Muscle layer of colon (tissue), 2 donors: ENCODE results near the gene CCDC88C.
"Not testable (repeated sequence)": the region's sequence is repeated elsewhere in the genome, so short reads cannot be mapped to it uniquely, and the experiment has no call there.

ENCODE experiments used
- H3K27ac ChIP-seq: one replicate; pipeline ENCODE4 v1.7.0; 2013; ENCODE audit warnings: low read depth, mild to moderate bottlenecking, low read length, moderate library complexity
- H3K27me3 ChIP-seq, 2 donors: one replicate each; pipeline ENCODE4 v1.7.0; 2013; ENCODE audit warnings: low read length in 2 of 2, mild to moderate bottlenecking in 2 of 2; ENCODE audit not compliant: insufficient read depth in 2 of 2, control insufficient read depth in 1 of 2
- H3K36me3 ChIP-seq: one replicate; pipeline ENCODE4 v1.7.0; 2013; ENCODE audit warnings: mild to moderate bottlenecking, low read length; ENCODE audit not compliant: insufficient read depth
- H3K4me1 ChIP-seq: one replicate; pipeline ENCODE4 v1.7.0; 2013; ENCODE audit warnings: mild to moderate bottlenecking, low read length; ENCODE audit not compliant: insufficient read depth
- H3K4me3 ChIP-seq, 2 donors: one replicate each; pipeline ENCODE4 v1.7.0; 2013; ENCODE audit warnings: low read length in 2 of 2, low read depth in 1 of 2, mild to moderate bottlenecking in 1 of 2, moderate library complexity in 1 of 2
- H3K9ac ChIP-seq: one replicate; pipeline ENCODE4 v1.7.0; 2013; ENCODE audit warnings: low read length
- H3K9me3 ChIP-seq: one replicate; pipeline ENCODE4 v1.7.0; 2013; ENCODE audit warnings: mild to moderate bottlenecking, low read length
- donor health status: abdominal sarcoma.
- donor health status: Adenocarcinoma of cecum.

Gene CCDC88C

DNA sequence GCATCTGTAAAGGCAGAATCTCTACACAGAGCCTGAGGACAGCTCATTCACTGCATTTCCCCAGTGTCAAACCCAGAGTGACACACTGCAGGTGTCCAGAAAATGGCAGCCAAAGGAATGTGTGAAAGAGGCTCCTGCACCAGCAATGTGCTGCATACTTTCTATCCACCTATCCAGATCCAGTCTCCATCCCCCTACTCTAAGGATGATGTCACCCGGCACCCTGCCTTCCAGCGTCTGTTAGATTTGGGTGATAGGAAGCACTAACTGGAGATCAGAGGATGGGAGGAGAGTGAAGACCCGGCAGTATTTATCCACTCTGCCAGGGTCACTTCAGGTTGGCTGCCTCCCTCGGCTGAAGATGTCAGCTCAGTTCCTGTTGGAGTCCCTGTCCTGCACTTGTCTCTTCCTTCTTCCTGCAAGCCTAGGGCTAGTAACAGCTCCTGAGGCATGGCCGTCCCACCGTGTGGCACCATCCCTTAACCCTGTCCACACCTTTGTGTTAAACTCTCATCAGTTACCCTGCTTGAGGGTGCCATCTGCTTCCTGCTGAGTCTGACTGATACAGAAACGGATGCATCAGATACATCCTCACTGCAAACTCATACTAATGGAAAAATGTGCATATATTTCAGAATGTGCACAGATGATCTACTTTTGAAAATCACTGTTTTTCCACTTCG lies 160.2 kb downstream of the CCDC88C start:
- no peaks in the 10 kb centered on the region for H3K27me3 ChIP-seq
- H3K27ac ChIP-seq = peak overlapping the region; percentile 19
- peaks cover 31% of the 10 kb centered on the region for H3K4me1 ChIP-seq
- no peak overlapping the region for H3K4me3 ChIP-seq
- H3K9ac ChIP-seq = no peak overlapping the region
- no peaks in the 10 kb centered on the region for H3K9me3 ChIP-seq
- no peaks in the 10 kb centered on the region for H3K36me3 ChIP-seq

DNA sequence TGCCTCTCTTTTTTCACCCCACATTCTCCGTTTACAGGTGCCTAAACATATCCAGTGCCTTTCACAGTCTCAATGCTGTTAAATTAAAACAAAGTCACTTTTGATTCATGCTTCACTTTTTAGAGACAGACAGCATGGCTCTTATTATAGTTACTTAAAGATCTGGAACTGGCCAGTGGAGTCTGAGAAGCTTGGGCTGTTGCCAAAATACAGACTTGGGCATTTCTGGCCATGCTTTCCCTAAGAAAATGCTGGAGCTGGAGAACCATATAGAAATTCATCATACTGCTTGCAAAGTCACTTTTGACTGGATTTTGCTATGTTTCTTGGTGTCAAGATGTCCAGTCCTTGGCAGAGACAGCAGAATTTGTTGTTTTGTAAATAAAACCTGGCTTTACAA lies 161.0 kb downstream of the CCDC88C start:
- Histone ChIP-seq H3K27ac (no peak overlapping the region), H3K4me1 (peaks cover 31% of the 10 kb centered on the region), H3K36me3 (no peaks in the 10 kb centered on the region), H3K9ac (no peak overlapping the region), H3K9me3 (no peaks in the 10 kb centered on the region), H3K4me3 (no peak overlapping the region), H3K27me3 (no peaks in the 10 kb centered on the region)

DNA sequence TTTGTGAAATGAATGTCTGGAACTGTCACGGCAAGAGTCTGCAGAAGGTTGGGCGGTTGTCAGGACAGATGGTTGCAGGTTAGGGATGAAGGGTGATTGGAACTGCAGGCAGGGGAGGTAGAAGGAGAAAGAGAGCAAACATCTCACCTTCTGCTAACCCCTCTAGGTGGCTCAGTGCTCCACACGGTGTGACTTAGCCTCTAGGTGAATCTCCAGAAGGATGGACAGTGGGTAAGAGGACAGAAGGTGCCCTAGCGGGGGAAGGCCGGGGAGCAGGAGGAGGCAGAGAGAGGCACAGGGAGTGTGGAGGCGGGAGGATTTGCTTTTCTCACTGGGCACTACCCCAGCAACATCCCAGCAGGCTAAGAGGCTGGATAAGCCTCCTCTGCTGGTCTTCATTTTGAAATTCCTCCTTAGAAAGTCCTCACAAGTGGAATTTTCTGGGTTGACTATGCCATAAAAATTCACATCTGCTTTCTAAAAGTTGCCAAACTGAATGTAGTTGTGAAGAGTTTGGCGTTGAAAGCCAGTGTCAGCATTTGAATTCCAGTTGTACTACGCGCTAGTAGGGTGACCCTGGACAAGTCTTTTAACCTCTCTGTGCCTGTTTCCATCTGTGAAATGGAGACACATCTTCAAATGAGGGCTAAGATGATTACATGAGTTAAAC lies 162.5 kb downstream of the CCDC88C start:
- Histone ChIP-seq H3K9me3 (no peaks in the 10 kb centered on the region), H3K27ac (no peak overlapping the region), H3K4me3 (no peak overlapping the region), H3K36me3 (no peaks in the 10 kb centered on the region), H3K9ac (no peak overlapping the region), H3K27me3 (no peaks in the 10 kb centered on the region), H3K4me1 (peaks cover 31% of the 10 kb centered on the region)

DNA sequence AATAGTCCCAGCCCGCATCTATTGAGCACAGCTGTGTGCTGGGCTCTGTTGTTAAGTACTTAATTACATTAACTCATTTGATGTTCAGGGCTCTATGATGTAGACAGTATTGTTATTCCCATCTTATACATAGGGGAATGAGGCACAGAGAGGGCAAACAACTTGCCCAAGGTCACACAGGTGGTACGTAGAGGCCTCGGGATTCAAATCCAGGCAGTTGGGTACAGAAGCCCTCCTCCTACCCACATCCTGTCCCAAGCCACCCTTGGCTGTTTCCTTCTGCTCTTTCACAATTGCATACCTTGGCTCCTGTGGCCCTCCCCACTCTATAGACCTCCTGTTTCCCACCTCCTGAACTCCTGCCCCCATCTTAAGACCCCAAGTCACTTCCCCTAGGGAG lies 163.2 kb downstream of the CCDC88C start:
- Histone ChIP-seq H3K9me3 (no peaks in the 10 kb centered on the region), H3K27ac (no peak overlapping the region), H3K36me3 (no peaks in the 10 kb centered on the region), H3K4me1 (peaks cover 31% of the 10 kb centered on the region), H3K9ac (no peak overlapping the region), H3K4me3 (no peak overlapping the region), H3K27me3 (no peaks in the 10 kb centered on the region)

DNA sequence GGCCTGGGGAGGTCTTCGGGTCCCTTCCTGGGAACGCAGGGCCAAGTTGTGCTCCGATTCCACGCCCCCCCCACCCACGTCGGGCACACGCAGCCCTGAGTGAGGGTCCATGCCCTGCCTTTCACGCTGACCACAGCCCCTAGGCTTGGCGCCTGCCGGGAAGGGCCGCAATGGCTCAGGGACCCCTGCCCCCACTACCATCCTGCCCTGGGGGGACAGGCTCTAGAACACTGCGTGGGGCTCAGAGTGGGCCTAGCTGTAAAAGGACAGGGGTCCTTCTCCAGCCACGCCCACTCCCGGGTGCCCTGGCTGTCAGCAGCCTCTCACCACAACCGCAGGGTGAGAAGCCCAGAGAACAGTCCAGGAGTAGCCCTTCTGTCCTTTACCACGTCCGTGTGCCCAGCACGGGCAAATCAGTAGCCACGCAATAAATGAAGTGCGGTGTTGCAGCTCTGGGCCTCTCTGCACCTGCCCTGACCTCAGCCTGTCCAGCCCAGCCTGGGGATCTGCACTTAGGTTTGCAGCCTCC lies 163.8 kb downstream of the CCDC88C start:
- Histone ChIP-seq H3K36me3 (no peaks in the 10 kb centered on the region), H3K27ac (peak overlapping the region; percentile 48), H3K9ac (no peak overlapping the region), H3K4me1 (peaks cover 31% of the 10 kb centered on the region), H3K27me3 (no peaks in the 10 kb centered on the region), H3K9me3 (no peaks in the 10 kb centered on the region), H3K4me3 (peak overlapping the region; percentile 53 to 60)

DNA sequence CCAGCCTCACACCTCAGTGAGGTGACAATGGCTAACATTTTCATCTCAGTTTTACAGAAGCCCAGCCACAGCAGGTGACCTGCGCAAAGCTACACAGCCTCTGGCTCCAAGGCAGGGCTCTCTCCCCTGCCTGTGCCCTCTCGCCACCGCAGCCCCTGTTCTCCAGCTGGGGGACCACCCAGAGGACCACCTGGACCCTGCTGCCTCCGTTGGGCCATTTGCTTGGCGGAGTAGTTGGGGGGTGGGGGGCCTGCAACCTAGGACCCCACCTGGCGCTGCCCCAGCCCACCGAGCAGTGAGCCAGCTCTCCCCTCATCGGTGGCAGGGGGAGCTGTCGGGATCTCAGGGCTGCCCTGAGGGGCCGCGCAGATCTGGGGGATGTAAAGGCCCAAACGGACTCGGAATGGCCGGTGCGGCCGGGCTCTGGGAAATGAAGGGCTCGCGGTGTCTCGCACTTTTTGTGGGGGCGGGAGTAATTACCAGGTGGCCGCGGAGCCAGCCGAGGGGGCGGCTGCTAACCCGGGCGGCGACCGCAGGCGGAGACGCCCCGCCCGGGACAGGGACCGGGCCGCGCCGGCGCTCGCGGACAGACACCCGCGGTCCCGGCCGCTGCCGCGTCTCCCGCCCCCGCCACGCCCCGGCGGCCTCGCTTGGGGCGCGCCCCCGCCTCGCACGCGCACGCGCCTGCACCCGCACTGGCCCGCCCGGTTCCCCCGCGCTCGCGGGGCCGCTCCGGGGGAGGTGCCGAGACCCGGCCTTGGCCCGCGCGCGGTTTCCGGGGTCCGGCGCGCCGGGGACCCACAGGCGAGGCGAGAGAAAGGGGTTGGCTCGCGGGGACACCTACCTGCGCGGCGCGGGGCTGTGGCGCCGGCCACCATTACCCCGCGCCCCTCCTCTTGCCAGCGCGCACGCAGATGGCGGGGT lies 164.5 kb downstream of the CCDC88C start:
- H3K9me3 ChIP-seq = no peaks in the 10 kb centered on the region

DNA sequence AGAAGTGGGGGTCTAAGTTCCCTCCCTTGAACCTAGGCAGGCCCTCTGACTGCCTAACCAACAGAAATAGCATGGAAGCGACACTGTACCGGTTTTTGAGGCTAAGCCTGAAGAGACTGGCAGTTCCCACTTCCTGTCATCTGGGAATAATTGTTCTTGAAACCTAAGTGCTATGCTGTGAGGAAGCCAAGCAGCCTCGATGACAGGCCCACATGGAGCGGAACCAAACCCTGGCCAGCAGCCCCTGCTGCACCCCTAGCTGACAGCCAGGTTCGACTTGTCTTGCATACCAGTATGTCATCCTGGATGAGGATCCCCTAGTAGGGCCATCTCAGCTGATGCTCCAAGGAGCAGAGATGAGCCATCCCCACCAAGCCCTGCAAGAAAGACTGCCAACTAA lies 166.7 kb downstream of the CCDC88C start:
- no peaks in the 10 kb centered on the region for H3K9me3 ChIP-seq
- H3K9ac ChIP-seq = no peak overlapping the region
- H3K27me3 ChIP-seq = no peaks in the 10 kb centered on the region
- no peak overlapping the region for H3K4me3 ChIP-seq
- no peaks in the 10 kb centered on the region for H3K36me3 ChIP-seq
- no peak overlapping the region for H3K27ac ChIP-seq
- peaks cover 13% of the 10 kb centered on the region for H3K4me1 ChIP-seq

More for the DNA sequence above, 164.5 kb downstream of the CCDC88C start:
- Histone ChIP-seq H3K9ac (no peak overlapping the region), H3K4me3 (peak overlapping the region; percentile 53 to 61), H3K27me3 (no peaks in the 10 kb centered on the region), H3K36me3 (no peaks in the 10 kb centered on the region), H3K27ac (peak overlapping the region; percentile 48), H3K4me1 (peaks cover 31% of the 10 kb centered on the region)

DNA sequence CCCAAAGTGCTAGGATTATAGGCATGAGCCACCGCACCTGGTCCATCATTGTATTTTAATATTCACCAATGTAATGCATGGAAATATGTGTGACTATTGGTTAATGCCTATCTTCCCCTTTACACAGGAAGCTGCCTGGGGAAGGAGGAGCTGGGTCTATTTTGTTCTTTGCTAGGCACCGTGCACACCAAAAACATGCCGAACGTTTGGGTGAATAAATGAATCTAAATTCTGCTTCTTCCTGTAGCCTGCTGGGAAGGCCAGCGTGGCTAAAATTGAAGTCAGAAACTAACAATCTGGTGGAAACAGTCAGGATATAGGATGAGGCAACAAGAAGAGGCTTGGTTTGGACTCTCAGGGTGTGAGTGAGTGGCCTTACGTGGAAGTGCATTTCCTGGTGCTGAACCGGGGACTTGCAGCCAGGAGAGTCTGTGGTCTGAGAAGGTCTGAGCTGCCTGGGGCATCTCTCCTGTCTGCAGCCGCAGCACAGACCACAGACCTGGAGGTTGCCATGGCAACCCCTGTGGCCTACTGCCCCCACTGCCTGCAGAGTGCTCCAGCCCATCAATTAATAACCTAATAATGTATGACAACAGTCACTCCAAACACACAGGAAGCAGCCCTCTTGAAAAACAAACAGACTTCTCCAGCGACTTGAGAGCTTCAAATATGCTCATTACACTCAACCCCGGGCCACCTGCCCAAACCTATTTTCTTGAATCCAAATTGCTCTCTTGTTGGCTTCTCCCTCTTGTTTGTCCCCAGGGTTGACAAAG lies 167.6 kb downstream of the CCDC88C start:
- Histone ChIP-seq H3K9ac (no peak overlapping the region), H3K27me3 (no peaks in the 10 kb centered on the region), H3K36me3 (no peaks in the 10 kb centered on the region), H3K27ac (no peak overlapping the region), H3K4me1 (peaks cover 15% of the 10 kb centered on the region), H3K9me3 (no peaks in the 10 kb centered on the region), H3K4me3 (no peak overlapping the region)

DNA sequence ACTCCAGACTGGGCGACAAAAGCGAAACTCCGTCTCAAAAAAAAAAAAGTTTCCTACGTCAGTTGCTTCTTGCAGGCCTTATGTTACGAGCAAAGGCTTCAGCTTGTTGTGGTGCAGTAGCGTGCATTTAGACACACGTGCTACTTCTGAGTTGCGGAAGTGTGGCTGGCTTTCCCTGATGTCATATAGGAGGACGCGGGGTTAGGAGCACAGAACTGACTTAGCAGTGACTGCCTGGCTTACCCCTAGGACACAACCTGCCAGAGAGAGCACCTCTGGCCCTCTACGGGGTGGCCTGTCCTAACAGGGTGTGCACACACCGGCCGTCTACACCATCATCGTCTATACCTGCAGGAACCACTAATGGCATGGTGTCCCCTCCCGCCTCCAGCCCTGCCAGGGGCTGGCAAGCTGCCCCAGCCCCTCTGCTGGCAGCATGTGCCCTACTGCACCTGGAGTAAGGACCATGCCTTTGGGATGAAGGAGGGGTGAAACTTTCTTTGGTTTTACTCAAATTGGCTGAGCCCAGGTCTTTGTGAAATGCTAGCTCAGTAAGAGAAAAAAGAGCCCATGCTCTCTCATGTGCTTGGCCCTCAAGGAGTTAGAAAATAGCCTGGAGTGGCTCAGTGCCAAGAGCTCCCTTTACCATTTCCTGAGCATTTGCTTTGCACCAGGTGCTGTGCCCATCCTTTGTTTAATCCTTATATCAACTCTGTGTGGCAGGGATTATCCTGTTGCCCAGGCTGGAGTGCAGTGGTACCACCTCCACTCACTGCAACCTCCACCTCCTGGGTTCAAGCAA lies 171.4 kb downstream of the CCDC88C start:
- Histone ChIP-seq H3K9ac (no peak overlapping the region), H3K9me3 (no peaks in the 10 kb centered on the region), H3K4me1 (peaks cover 24% of the 10 kb centered on the region), H3K27ac (no peak overlapping the region), H3K27me3 (peaks cover 0 to 8% of the 10 kb centered on the region in 2 donors), H3K36me3 (no peaks in the 10 kb centered on the region), H3K4me3 (no peak overlapping the region)

DNA sequence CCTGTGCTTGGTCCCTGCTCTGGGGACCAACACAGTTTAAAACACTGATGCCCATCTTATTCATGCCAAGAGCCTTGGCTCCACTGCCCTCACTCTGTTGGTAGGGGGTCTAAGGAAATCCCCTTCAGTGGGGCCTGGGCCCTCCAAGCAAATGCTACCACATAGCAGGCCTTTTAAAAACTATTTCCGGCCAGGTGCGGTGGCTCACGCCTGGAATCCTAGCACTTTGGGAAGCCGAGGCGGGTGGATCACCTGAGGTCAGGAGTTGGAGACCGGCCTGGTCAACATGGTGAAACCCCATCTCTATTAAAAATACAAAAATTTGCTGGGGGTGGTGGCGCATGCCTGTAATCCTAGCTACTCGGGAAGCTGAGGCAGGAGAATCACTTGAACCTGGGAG lies 172.0 kb downstream of the CCDC88C start:
- peaks cover 24% of the 10 kb centered on the region for H3K4me1 ChIP-seq
- not testable (repeated sequence) for H3K9me3 ChIP-seq, H3K9ac ChIP-seq, H3K4me3 ChIP-seq, H3K27me3 ChIP-seq, H3K27ac ChIP-seq, H3K36me3 ChIP-seq
